Natural killer cell (primary cell): Measurements from ENCODE around the gene TAF12. TPM values are rescaled to one million over a fixed set of nuclear protein-coding genes. Genes with fewer than 3 reads are reported as not detected.
A peak's percentile ranks its signal among the peaks of the same experiment; 100 is the strongest.

ENCODE experiments used
- ATAC-seq, 3 donors: fragments of 150-1000 bp in 2 of 3; fragments of 200-7000 bp in 1 of 3; cut with Tn5 transposase; 1 replicate in 1 of 3; 2 replicates in 2 of 3; pipeline ENCODE4 v1.10.0; 2021; ENCODE audit warnings: mild to moderate bottlenecking in 2 of 3, moderate library complexity in 2 of 3
- DNase-seq, 2 donors: peaks; one replicate each; pipeline versions ENCODE4 v3.0.0 to v3.0.0-alpha.2; 2013 to 2021; ENCODE audit warnings: mixed read lengths in 1 of 2
- H3K27ac ChIP-seq: one replicate; pipeline ENCODE4 v1.5.1; 2013; ENCODE audit warnings: mild to moderate bottlenecking, low read length
- H3K27me3 ChIP-seq: one replicate; pipeline ENCODE4 v1.6.1; 2013; ENCODE audit warnings: low read length; ENCODE audit not compliant: control insufficient read depth, insufficient read depth
- H3K36me3 ChIP-seq: one replicate; pipeline ENCODE4 v1.6.1; 2013; ENCODE audit warnings: low read length; ENCODE audit not compliant: control insufficient read depth, insufficient read depth
- H3K4me1 ChIP-seq: one replicate; pipeline ENCODE4 v1.6.1; 2013; ENCODE audit warnings: low read length; ENCODE audit not compliant: control insufficient read depth, insufficient read depth
- H3K4me3 ChIP-seq: one replicate; pipeline ENCODE4 v1.5.1; 2013; ENCODE audit warnings: low read length
- H3K9me3 ChIP-seq: one replicate; pipeline ENCODE4 v1.6.1; 2013; ENCODE audit warnings: low read length; ENCODE audit not compliant: control insufficient read depth, insufficient read depth
- H3K27ac Mint-ChIP-seq, 2 donors: one replicate each; pipeline ENCODE4 v1.8.0; 2022; ENCODE audit warnings: mild to moderate bottlenecking in 2 of 2, mixed read lengths in 2 of 2, moderate library complexity in 1 of 2
- H3K27me3 Mint-ChIP-seq, 2 donors: one replicate each; pipeline ENCODE4 v1.8.0; 2022; ENCODE audit warnings: low read depth in 2 of 2, mixed read lengths in 2 of 2
- H3K36me3 Mint-ChIP-seq: one replicate; pipeline ENCODE4 v1.8.0; 2022; ENCODE audit warnings: mixed read lengths
- H3K4me1 Mint-ChIP-seq, 2 donors: one replicate each; pipeline ENCODE4 v1.8.0; 2022; ENCODE audit warnings: mixed read lengths in 2 of 2
- H3K4me3 Mint-ChIP-seq: one replicate; pipeline ENCODE4 v1.8.0; 2022; ENCODE audit warnings: mild to moderate bottlenecking, moderate library complexity, mixed read lengths
- H3K9me3 Mint-ChIP-seq, 2 donors: one replicate each; pipeline ENCODE4 v1.8.0; 2022; ENCODE audit warnings: mixed read lengths in 2 of 2
- WGBS: methylation state at CpG from one replicate; pipeline ENCODE4 v1.1.7; 2013; ENCODE audit warnings: missing lambda C conversion rate; ENCODE audit not compliant: insufficient coverage; 5-methylcytosine and 5-hydroxymethylcytosine counted together
- intact Hi-C: fragments of 100-400 bp; cut with micrococcal nuclease; formaldehyde crosslinking; loops from one replicate; pipeline ENCODE4 v1.14.2; 2022
- total RNA-seq, 4 donors: library from RNA; stranded (reverse); fragments of 120-200 nt in 1 of 4; gene quantifications; one replicate each; pipeline versions ENCODE4 v1.2.3 to v1.2.4, GENCODE V29; 2013 to 2022
- TF ChIP-seq, protein P1 (sequence below): fragments of 200-600 bp; IDR thresholded peaks from one replicate; pipeline ENCODE4 v1.8.0; 2022; ENCODE audit warnings: antibody characterized with exemption

Gene TAF12
- total RNA-seq, 3 donors from 2014 or later (not counting 1 experiment from before 2014, with no cell fraction given), result 17.9 to 23.8 (median 23.1) TPM

DNA sequence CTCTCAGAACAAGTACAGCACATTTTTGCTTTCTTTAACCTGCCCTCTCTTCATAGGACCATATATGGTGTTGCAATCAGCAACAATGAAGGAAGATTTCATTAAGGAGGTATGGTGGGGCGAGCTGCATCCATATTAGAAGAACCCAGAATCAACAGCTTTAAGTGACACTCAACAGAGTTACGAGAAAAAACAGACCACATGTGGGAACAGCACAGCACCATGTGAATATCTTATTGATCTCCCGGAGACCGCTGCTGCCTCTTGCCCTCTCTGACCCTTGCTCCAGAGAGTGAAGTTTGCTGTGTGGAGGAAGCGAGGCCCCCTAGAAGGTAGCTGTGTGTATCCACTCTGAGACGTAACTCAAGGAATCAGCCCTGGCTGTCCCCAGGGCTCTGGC is 37.9 kb downstream of the TAF12 start:
- H3K36me3 Mint-ChIP-seq, result no peaks in the 10 kb centered on the region
- H3K4me1 Mint-ChIP-seq, result no peaks in the 10 kb centered on the region
- no peak overlapping the region for H3K4me3 Mint-ChIP-seq
- no peak overlapping the region for H3K27ac ChIP-seq
- TF ChIP-seq, protein P1, sequence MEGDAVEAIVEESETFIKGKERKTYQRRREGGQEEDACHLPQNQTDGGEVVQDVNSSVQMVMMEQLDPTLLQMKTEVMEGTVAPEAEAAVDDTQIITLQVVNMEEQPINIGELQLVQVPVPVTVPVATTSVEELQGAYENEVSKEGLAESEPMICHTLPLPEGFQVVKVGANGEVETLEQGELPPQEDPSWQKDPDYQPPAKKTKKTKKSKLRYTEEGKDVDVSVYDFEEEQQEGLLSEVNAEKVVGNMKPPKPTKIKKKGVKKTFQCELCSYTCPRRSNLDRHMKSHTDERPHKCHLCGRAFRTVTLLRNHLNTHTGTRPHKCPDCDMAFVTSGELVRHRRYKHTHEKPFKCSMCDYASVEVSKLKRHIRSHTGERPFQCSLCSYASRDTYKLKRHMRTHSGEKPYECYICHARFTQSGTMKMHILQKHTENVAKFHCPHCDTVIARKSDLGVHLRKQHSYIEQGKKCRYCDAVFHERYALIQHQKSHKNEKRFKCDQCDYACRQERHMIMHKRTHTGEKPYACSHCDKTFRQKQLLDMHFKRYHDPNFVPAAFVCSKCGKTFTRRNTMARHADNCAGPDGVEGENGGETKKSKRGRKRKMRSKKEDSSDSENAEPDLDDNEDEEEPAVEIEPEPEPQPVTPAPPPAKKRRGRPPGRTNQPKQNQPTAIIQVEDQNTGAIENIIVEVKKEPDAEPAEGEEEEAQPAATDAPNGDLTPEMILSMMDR, result no peak
- 98% methylated on average over 6 of the region's 6 CpGs for WGBS
- H3K9me3 ChIP-seq, result no peaks in the 10 kb centered on the region
- intact Hi-C loops, result no loop called here
- no peaks in the 10 kb centered on the region for H3K27me3 ChIP-seq
- H3K27me3 Mint-ChIP-seq, result no peaks in the 10 kb centered on the region
- H3K9me3 Mint-ChIP-seq, result no peaks in the 10 kb centered on the region
- peaks cover 39% of the 10 kb centered on the region for H3K36me3 ChIP-seq
- no peak for DNase-seq
- no peak overlapping the region for H3K4me3 ChIP-seq
- H3K27ac Mint-ChIP-seq, result no peak overlapping the region
- H3K4me1 ChIP-seq, result no peaks in the 10 kb centered on the region
- ATAC-seq, result no peak

DNA sequence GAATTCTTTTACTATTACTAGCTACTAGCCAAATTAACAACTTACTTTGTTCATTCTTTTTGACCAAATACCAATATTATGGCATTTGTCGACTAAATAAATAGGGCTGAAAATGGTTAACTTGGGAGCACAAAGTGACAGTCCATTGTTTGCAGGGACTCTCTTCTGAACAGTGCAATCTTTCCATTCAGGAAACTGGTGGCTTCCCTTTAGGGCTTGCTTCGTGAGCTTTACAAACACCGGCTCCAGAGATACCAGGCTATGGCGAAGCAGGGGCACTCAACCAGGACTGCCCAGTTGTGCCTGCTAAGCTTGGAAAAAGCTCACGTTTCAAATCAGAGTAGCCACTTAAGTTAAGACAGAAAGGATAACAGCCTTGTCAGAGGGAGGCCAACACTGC is 38.5 kb downstream of the TAF12 start:
- WGBS, result 96% methylated on average over 5 of the region's 5 CpGs
- ATAC-seq (no peak), DNase-seq (no peak)
- Histone ChIP-seq H3K36me3 (peaks cover 36% of the 10 kb centered on the region), H3K9me3 (no peaks in the 10 kb centered on the region), H3K4me1 (no peaks in the 10 kb centered on the region), H3K27me3 (no peaks in the 10 kb centered on the region), H3K4me3 (no peak overlapping the region), H3K27ac (no peak overlapping the region)
- no peaks in the 10 kb centered on the region for H3K36me3 Mint-ChIP-seq
- H3K9me3 Mint-ChIP-seq, result no peaks in the 10 kb centered on the region
- intact Hi-C loops, result no loop called here
- no peak overlapping the region for H3K4me3 Mint-ChIP-seq
- H3K27ac Mint-ChIP-seq, result no peak overlapping the region
- H3K27me3 Mint-ChIP-seq, result no peaks in the 10 kb centered on the region
- no peaks in the 10 kb centered on the region for H3K4me1 Mint-ChIP-seq
- TF ChIP-seq, protein P1, result no peak

DNA sequence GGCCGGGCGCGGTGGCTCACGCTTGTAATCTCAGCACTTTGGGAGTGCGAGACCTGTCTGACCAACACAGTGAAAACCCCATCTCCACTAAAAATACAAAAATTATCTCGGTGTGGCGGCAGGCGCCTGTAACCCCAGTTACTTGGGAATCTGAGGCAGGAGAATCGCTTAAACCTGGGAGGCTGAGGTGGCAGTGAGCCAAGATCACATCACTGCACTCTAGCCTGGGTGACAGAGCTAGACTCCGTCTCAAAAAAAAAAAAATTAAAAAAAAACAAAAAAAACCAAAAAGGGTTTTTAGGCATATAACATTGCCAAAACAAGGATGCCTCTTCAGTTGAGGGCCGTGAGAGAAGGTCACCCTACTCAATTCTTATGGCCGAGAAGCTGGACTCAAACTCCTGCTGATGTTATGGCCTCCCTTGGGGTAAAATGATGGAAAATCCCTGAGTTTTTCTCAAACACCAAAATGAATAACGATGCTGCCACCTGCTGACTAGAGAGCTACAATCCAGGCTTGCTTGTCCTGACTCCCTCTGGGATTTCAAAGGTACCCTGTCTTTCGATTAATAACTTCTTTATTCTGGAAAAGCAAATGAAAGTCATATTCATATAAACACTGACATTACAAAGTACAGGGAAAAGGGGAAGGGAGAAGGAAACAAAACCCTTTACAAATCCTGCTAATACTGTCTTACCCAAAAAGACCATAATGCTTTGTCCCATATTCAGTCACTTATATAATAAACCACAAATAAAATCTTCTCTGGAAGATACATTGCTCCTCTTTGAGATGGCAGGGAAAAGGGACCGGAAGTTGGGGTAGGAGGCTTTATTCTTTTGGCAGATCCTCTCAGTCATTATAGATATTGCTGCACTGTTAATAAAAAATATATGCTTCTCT is 40.1 kb downstream of the TAF12 start:
- Mint-ChIP-seq H3K36me3 (no peaks in the 10 kb centered on the region), H3K27ac (peak overlapping the region in 1 of 2 donors; percentile 33), H3K4me3 (no peak overlapping the region), H3K4me1 (no peaks in the 10 kb centered on the region), H3K9me3 (no peaks in the 10 kb centered on the region), H3K27me3 (no peaks in the 10 kb centered on the region)
- DNase-seq (peak in 1 of 2 donors; percentile 63), ATAC-seq (no peak)
- H3K27ac ChIP-seq, result no peak overlapping the region
- no peaks in the 10 kb centered on the region for H3K4me1 ChIP-seq
- H3K27me3 ChIP-seq, result no peaks in the 10 kb centered on the region
- intact Hi-C loops, result no loop called here
- no peak overlapping the region for H3K4me3 ChIP-seq
- WGBS, result 84% methylated on average over 13 of the region's 15 CpGs
- TF ChIP-seq, protein P1, result no peak
- H3K36me3 ChIP-seq, result peaks cover 36% of the 10 kb centered on the region
- no peaks in the 10 kb centered on the region for H3K9me3 ChIP-seq
